Heart right ventricle (tissue), 16 donors: ENCODE measurements around the gene C1QBP. TPM values are rescaled to one million over a fixed set of nuclear protein-coding genes. Genes with fewer than 3 reads are reported as not detected.

ENCODE experiments used
- ATAC-seq, 8 donors: fragments of 200-7000 bp; cut with Tn5 transposase; one replicate each; pipeline ENCODE4 v1.9.1; 2020; ENCODE audit warnings: mild to moderate bottlenecking in 8 of 8, moderate library complexity in 8 of 8, moderate number of reproducible peaks in 1 of 8
- DNase-seq, 2 donors: peaks; one replicate each; pipeline ENCODE4 v3.0.0-alpha.2; 2020
- H3K27ac ChIP-seq, 10 donors: fragments of 200-600 bp; sonication (generic) in 2 of 10; one replicate each; pipeline versions ENCODE4 v1.5.0 to v1.8.0; 2020 to 2022; ENCODE audit warnings: mild to moderate bottlenecking in 3 of 10
- H3K27me3 ChIP-seq, 7 donors: fragments of 200-600 bp; one replicate each; pipeline ENCODE4 v1.8.0; 2021 to 2022; ENCODE audit warnings: mild to moderate bottlenecking in 2 of 7
- H3K36me3 ChIP-seq, 9 donors: fragments of 200-600 bp; sonication (generic) in 1 of 9; one replicate each; pipeline versions ENCODE4 v1.5.0 to v1.8.0; 2020 to 2022; ENCODE audit warnings: mild to moderate bottlenecking in 2 of 9
- H3K4me1 ChIP-seq, 9 donors: fragments of 200-600 bp; sonication (generic) in 1 of 9; one replicate each; pipeline versions ENCODE4 v1.5.0 to v1.8.0; 2020 to 2022; ENCODE audit warnings: mild to moderate bottlenecking in 4 of 9
- H3K4me3 ChIP-seq, 10 donors: fragments of 200-600 bp; sonication (generic) in 2 of 10; one replicate each; pipeline versions ENCODE4 v1.5.0 to v1.8.0; 2020 to 2022; ENCODE audit warnings: mild to moderate bottlenecking in 7 of 10, moderate library complexity in 2 of 10
- H3K9me3 ChIP-seq, 11 donors: fragments of 200-600 bp in 10 of 11; sonication (generic) in 2 of 11; one replicate each; pipeline versions ENCODE4 v1.5.0 to v1.8.0; 2013 to 2022; ENCODE audit warnings: mild to moderate bottlenecking in 2 of 11, control low read depth in 1 of 11, moderate library complexity in 1 of 11
- WGBS, 2 donors: extraction: QIAGEN DNeasy Blood & Tissue Kit; methylation state at CpG; one replicate each; pipeline ENCODE4 v1.1.7; 2013; ENCODE audit warnings: inconsistent platforms in 1 of 2; 5-methylcytosine and 5-hydroxymethylcytosine counted together
- intact Hi-C, 10 donors: fragments of 100-400 bp; cut with DNase I; formaldehyde crosslinking; loops; one replicate each; pipeline versions ENCODE4 v1.11.1 to v1.14.2; 2022
- polyA plus RNA-seq, 2 donors: library from polyadenylated mRNA; stranded (reverse); fragments of 200-250 nt; gene quantifications; one replicate each; pipeline ENCODE4 v1.2.3, GENCODE V29; 2013
- total RNA-seq, 10 donors: library from RNA; stranded (reverse); fragmentation: NEBNext Ultra II Directional in 3 of 10; extraction: Animal tissue kit (Norgen Biotek cat#: 25700) in 3 of 10; gene quantifications; one replicate each; pipeline versions ENCODE4 v1.2.1 to v1.2.4, GENCODE V29; 2021 to 2023
- TF ChIP-seq, protein P1 (sequence below), 9 donors: fragments of 200-600 bp; sonication (generic) in 2 of 9; IDR thresholded peaks; one replicate each; pipeline versions ENCODE4 v1.5.0 to v1.8.0; 2021 to 2022; ENCODE audit warnings: antibody characterized with exemption in 9 of 9, mild to moderate bottlenecking in 5 of 9, moderate library complexity in 1 of 9
- donor health status: Arrhythmogenic right ventricular cardiomyopathy.
- donor health status: ischemic (EF 13 %, LVEDD 7.1; RV severe dilation, severe dysfunction).
- donor health status: healthy with polysubstance abuse.
- donor health status: DM: no; HTN: yes; CAD: no.
- donor health status: DM: no; HTN: no; CAD: no.
- donor health status: ischemic (EF 25% LVEDD 6.9; RV normal size, moderate dysfunction).
- donor health status: ischemic (EF 25% LVEDD 5.7; RV mildly dilated, moderate dysfunction).
- donor health status: healthy.
- donor health status: DM: yes; HTN: yes; CAD: no.
- donor health status: Ischemic cardiomyopathy.
- donor health status: ischemic (EF 35%, LVEDD 5.7; RV mildly dilated, moderate dysfunction).
- donor health status: nonischemic (EF 11% LVEDD 7.7; RV severe dilation, severe dysfunction).
- donor health status: DM: yes; HTN: yes; CAD: no.
- donor health status: PGD.
- donor health status: ischemic (EF 29% LVEDD 5.4; RV normal size, mild dysfunction).
- donor health status: nonischemic (EF 23%, LVEDD 6.1; RV moderate dilation, normal function).

C1QBP gene
- total and polyA plus RNA-seq, 12 donors, result 59.9 to 159 (median 137) TPM

DNA sequence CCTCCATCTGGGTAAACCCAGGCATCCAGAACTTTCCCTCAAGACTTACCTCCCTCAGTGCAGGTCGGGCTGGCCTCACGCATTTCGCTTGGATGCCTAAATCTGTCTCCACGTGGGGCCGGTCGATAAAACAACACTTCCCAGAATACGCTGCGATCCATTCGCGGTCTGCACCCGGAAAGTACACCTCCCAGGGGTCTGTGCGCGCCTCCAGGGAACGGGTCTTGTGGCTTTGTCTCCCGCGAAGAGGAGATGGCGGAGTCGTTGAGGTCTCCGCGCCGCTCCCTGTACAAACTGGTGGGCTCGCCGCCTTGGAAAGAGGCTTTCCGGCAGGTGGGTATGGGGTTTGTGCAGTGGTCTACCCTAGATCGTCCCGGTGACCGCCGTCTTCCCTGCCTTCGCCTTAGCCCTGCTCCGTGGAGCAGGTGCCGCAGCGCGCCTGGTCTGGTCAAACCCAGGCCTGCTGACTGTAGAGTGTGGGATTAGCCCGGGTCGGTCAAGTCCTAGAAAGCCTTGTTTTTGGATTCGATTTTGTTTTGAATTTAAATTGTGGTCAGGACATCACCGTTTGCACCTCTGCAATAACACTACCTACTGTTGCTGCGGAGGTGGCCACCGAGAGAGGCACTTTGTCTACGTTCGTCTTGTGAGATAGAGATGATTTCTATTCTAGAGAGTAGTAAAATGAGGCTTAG is 18.8 kb downstream of the C1QBP start, which contains the start of gene RPAIN:
Gene RPAIN, plus strand, starts transcription at position 224 of the 695 bp plus-strand sequence. Its CDS starts 29 bp downstream, at position 253.
- 0 to 1% methylated on average over 41 of the region's 41 CpGs for WGBS, 2 donors
- H3K4me1 ChIP-seq, result peaks cover 4 to 38% (median 32%) of the 10 kb centered on the region in 9 donors
- intact Hi-C loops, result loop anchor here in 1 of 10 donors (2.0 kb wide), 1 partner anchor 67 kb away; the partner anchor contains the start of genes DERL2 and MIS12
- DNase-seq (peak; percentile 85 to 90), ATAC-seq (peak; percentile 88 to 95 (median 92))
- peak within 1 kb of the TSS; percentile 70 to 91 (median 86) for H3K27ac ChIP-seq
- peak within 1 kb of the TSS; percentile 62 to 95 (median 84) for H3K4me3 ChIP-seq
- peaks cover 0 to 69% (median 16%) of the 10 kb centered on the region in 9 donors for H3K36me3 ChIP-seq
- no peaks in the 10 kb centered on the region for H3K9me3 ChIP-seq
- no peaks in the 10 kb centered on the region for H3K27me3 ChIP-seq
- TF ChIP-seq, protein P1, sequence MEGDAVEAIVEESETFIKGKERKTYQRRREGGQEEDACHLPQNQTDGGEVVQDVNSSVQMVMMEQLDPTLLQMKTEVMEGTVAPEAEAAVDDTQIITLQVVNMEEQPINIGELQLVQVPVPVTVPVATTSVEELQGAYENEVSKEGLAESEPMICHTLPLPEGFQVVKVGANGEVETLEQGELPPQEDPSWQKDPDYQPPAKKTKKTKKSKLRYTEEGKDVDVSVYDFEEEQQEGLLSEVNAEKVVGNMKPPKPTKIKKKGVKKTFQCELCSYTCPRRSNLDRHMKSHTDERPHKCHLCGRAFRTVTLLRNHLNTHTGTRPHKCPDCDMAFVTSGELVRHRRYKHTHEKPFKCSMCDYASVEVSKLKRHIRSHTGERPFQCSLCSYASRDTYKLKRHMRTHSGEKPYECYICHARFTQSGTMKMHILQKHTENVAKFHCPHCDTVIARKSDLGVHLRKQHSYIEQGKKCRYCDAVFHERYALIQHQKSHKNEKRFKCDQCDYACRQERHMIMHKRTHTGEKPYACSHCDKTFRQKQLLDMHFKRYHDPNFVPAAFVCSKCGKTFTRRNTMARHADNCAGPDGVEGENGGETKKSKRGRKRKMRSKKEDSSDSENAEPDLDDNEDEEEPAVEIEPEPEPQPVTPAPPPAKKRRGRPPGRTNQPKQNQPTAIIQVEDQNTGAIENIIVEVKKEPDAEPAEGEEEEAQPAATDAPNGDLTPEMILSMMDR (IDR thresholded peaks at IDR 0.05), result no peak

DNA sequence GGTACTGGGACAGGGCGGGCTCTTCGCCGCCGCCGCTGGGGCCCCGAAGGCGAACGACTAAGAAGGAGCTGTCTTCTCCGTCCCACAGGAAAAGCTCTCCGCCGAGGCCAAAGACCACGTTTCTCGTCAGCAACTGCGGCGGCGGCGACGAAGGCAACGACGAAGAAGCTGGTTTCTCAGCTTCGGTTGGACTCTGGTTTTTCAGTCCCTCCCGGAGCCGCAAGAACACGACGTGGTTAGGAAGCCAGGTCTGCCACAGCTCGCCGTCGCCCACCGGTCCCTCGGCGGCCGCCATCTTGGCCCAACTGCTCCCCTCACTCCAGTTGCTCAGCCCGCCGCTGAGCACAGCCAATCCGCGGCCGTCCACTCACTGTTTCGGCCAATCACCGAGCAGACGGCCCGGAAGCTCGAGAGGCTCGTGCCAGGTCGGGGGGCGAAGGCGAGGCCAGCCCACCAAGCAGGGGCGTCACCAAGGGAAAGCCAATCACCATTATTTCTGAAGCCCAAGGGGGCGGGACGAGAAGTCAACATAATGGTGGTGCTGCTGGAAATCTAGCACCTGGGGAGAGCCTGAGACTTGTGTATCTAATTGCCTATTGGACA is 19.5 kb downstream of the C1QBP start, which contains the start of gene NUP88:
Gene NUP88, minus strand, starts transcription at position 307 of the 603 bp plus-strand sequence. Its CDS starts 12 bp downstream, at position 295.
- intact Hi-C loops, result loop anchor here in 1 of 10 donors (2.0 kb wide), 1 partner anchor 67 kb away; the partner anchor contains the start of genes DERL2 and MIS12
- Histone ChIP-seq H3K4me3 (peak within 1 kb of the TSS; percentile 62 to 95 (median 84)), H3K27me3 (no peaks in the 10 kb centered on the region), H3K9me3 (no peaks in the 10 kb centered on the region), H3K27ac (peak within 1 kb of the TSS; percentile 70 to 91 (median 86)), H3K36me3 (peaks cover 0 to 69% (median 10%) of the 10 kb centered on the region in 9 donors), H3K4me1 (peaks cover 4 to 38% (median 32%) of the 10 kb centered on the region in 9 donors)
- 0% methylated on average over 49 of the region's 49 CpGs for WGBS, 2 donors
- TF ChIP-seq, protein P1 (IDR thresholded peaks at IDR 0.05), result no peak
- DNase-seq (peak; percentile 94 to 95), ATAC-seq (peak; percentile 97 to 99 (median 99))

DNA sequence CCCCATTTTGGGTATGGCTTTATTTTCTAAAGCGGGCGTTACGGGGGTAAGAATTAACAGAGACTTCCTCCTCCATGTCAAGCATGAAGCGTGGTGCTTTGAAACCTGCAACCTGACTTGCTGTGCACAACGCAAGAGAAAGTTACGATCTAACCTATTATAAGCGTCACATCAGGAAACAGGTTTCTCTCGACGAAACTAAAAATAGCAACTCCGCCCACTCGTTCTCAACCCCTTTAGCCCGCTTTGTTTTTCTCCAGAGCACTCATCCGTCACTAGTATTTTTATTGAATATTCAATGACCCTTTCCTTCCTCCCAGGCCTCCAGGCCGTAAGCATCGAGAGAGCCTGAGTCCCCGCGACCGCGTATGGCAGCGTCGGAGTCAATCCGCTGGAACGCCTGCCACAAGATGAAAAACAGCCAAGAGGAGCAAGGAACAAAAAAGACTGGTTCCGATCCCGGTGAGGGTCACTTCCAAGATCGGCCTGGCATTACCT is 20.0 kb downstream of the C1QBP start:
- peak overlapping the region; percentile 62 to 95 (median 82) for H3K4me3 ChIP-seq
- H3K36me3 ChIP-seq, result peaks cover 0 to 69% (median 10%) of the 10 kb centered on the region in 9 donors
- TF ChIP-seq, protein P1 (IDR thresholded peaks at IDR 0.05), result no peak
- DNase-seq (peak in 1 of 2 donors; percentile 23), ATAC-seq (peak in 5 of 8 donors; percentile 1 to 22 (median 1))
- H3K9me3 ChIP-seq, result no peaks in the 10 kb centered on the region
- WGBS, 2 donors, result 0% methylated on average over 26 of the region's 26 CpGs
- peak overlapping the region; percentile 70 to 91 (median 86) for H3K27ac ChIP-seq
- H3K4me1 ChIP-seq, result peaks cover 4 to 43% (median 32%) of the 10 kb centered on the region in 9 donors
- intact Hi-C loops, result loop anchor here in 1 of 10 donors (2.0 kb wide), 1 partner anchor 68 kb away; the partner anchor contains the start of genes DERL2 and MIS12
- no peaks in the 10 kb centered on the region for H3K27me3 ChIP-seq

DNA sequence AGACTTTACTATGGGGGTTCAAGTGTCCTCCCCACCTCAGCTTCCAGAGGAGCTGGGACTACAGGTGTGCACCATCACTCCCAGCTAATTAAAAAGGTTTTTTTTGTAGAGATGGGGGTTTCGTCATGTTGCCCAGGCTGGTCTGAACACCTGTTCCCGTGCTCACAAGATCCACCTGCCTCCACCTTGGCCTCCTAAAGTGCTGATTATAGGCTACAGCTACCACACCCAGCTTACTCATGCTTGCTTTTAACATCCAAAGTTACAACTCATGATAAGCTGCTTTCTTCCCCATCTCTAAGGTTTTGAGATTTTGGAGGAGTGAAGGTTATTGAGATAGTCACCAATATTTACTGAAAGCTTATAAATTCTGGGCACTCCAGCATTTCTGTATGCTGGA is 22.1 kb downstream of the C1QBP start:
- Histone ChIP-seq H3K9me3 (no peaks in the 10 kb centered on the region), H3K27ac (no peak overlapping the region), H3K36me3 (peaks cover 0 to 69% (median 11%) of the 10 kb centered on the region in 9 donors), H3K4me1 (peaks cover 4 to 44% (median 32%) of the 10 kb centered on the region in 9 donors), H3K27me3 (no peaks in the 10 kb centered on the region), H3K4me3 (no peak overlapping the region)
- TF ChIP-seq, protein P1 (IDR thresholded peaks at IDR 0.05), result no peak
- WGBS, 2 donors, result 95 to 97% methylated on average over 2 of the region's 2 CpGs
- DNase-seq (no peak), ATAC-seq (no peak)
- intact Hi-C loops, result no loop called here
